Measurements from ENCODE around the gene PIGQ. TPM values are rescaled to one million over a fixed set of nuclear protein-coding genes. Genes with fewer than 3 reads are reported as not detected.

Gene PIGQ
- total and polyA plus RNA-seq, 4 donors = 34.9 to 98.2 (median 61.4) TPM

GRCh38 chr16:583470-583814 is 13.7 kb downstream of the PIGQ start:
- no peaks in the 10 kb centered on the region for H3K27me3 ChIP-seq (ENCODE audit: control insufficient read depth in 3 of 3, insufficient read depth in 3 of 3, low read length in 2 of 3)
- DNase-seq (no peak), ATAC-seq (ENCODE audit: insufficient read depth, low FRiP score) (no peak)
- H3K4me1 ChIP-seq (ENCODE audit: control insufficient read depth in 5 of 5, insufficient read depth in 5 of 5, low read length in 5 of 5) = peaks cover 0 to 22% (median 4%) of the 10 kb centered on the region in 5 donors
- H3K36me3 ChIP-seq (ENCODE audit: control insufficient read depth in 4 of 4, insufficient read depth in 4 of 4, low read length in 4 of 4) = peaks cover 0 to 19% (median 0%) of the 10 kb centered on the region in 4 donors
- TF ChIP-seq CTCF (IDR thresholded peaks at IDR 0.05; ENCODE audit: control extremely low read depth, extremely low read depth) = no peak
- no peak overlapping the region for H3K9ac ChIP-seq (ENCODE audit: insufficient read depth in 1 of 2, low read length in 2 of 2)
- H3K9me3 ChIP-seq (ENCODE audit: control insufficient read depth in 4 of 4, insufficient read depth in 3 of 4, low read length in 3 of 4) = no peaks in the 10 kb centered on the region
- WGBS, 2 donors = 76 to 81% methylated on average over 15 to 16 of the region's 16 CpGs
- no peak overlapping the region for H3K27ac ChIP-seq (ENCODE audit: low read depth in 1 of 2, low read length in 1 of 2)
- no peak overlapping the region for H3K4me3 ChIP-seq

GRCh38 chr16:583815-584591 is 14.2 kb downstream of the PIGQ start:
- no peak for DNase-seq
- no peak for ATAC-seq (ENCODE audit: insufficient read depth, low FRiP score)
- TF ChIP-seq CTCF (IDR thresholded peaks at IDR 0.05; ENCODE audit: control extremely low read depth, extremely low read depth) = no peak
- peaks cover 0 to 23% (median 4%) of the 10 kb centered on the region in 5 donors for H3K4me1 ChIP-seq (ENCODE audit: control insufficient read depth in 5 of 5, insufficient read depth in 5 of 5, low read length in 5 of 5)
- 63 to 79% methylated on average over 36 to 38 of the region's 38 CpGs for WGBS, 2 donors
- no peak overlapping the region for H3K4me3 ChIP-seq
- H3K9ac ChIP-seq (ENCODE audit: insufficient read depth in 1 of 2, low read length in 2 of 2) = no peak overlapping the region
- no peaks in the 10 kb centered on the region for H3K9me3 ChIP-seq (ENCODE audit: control insufficient read depth in 4 of 4, insufficient read depth in 3 of 4, low read length in 3 of 4)
- H3K27ac ChIP-seq (ENCODE audit: low read depth in 1 of 2, low read length in 1 of 2) = no peak overlapping the region
- peaks cover 0 to 19% (median 0%) of the 10 kb centered on the region in 4 donors for H3K36me3 ChIP-seq (ENCODE audit: control insufficient read depth in 4 of 4, insufficient read depth in 4 of 4, low read length in 4 of 4)
- no peaks in the 10 kb centered on the region for H3K27me3 ChIP-seq (ENCODE audit: control insufficient read depth in 3 of 3, insufficient read depth in 3 of 3, low read length in 2 of 3)

GRCh38 chr16:585351-585750 is 15.6 kb downstream of the PIGQ start:
- no peak for TF ChIP-seq CTCF (IDR thresholded peaks at IDR 0.05; ENCODE audit: control extremely low read depth, extremely low read depth)
- H3K36me3 ChIP-seq (ENCODE audit: control insufficient read depth in 4 of 4, insufficient read depth in 4 of 4, low read length in 4 of 4) = peaks cover 0 to 13% (median 0%) of the 10 kb centered on the region in 4 donors
- H3K9ac ChIP-seq (ENCODE audit: insufficient read depth in 1 of 2, low read length in 2 of 2) = no peak overlapping the region
- 22 to 25% methylated on average over 10 of the region's 10 CpGs for WGBS, 2 donors
- H3K27me3 ChIP-seq (ENCODE audit: control insufficient read depth in 3 of 3, insufficient read depth in 3 of 3, low read length in 2 of 3) = no peaks in the 10 kb centered on the region
- H3K4me3 ChIP-seq = no peak overlapping the region
- H3K27ac ChIP-seq (ENCODE audit: low read depth in 1 of 2, low read length in 1 of 2) = no peak overlapping the region
- no peaks in the 10 kb centered on the region for H3K9me3 ChIP-seq (ENCODE audit: control insufficient read depth in 4 of 4, insufficient read depth in 3 of 4, low read length in 3 of 4)
- ATAC-seq (ENCODE audit: insufficient read depth, low FRiP score) (no peak), DNase-seq (no peak)
- H3K4me1 ChIP-seq (ENCODE audit: control insufficient read depth in 5 of 5, insufficient read depth in 5 of 5, low read length in 5 of 5) = peaks cover 0 to 23% (median 4%) of the 10 kb centered on the region in 5 donors

All from lung (tissue), 12 donors.